Measurements from ENCODE around the gene ASB3. TPM values are rescaled to one million over a fixed set of nuclear protein-coding genes. Genes with fewer than 3 reads are reported as not detected.
"Not testable (repeated sequence)": the region's sequence is repeated elsewhere in the genome, so short reads cannot be mapped to it uniquely, and the experiment has no call there.

ASB3 gene
- total RNA-seq, 4 donors from 2014 or later, result 4.9 to 18.9 (median 11.4) TPM

- intact Hi-C loops (cut with DNase I; ENCODE audit: low total_unique reads), result no loop called here
- TF ChIP-seq CTCF (IDR thresholded peaks at IDR 0.05), result no peak
- no peak for TF ChIP-seq POLR2AphosphoS5 (IDR thresholded peaks at IDR 0.05)
- TF ChIP-seq POLR2A (IDR thresholded peaks at IDR 0.05), result no peak
- no peak for TF ChIP-seq EP300 (IDR thresholded peaks at IDR 0.05; ENCODE audit: low read depth)
- Histone ChIP-seq H3K9me3 (no peaks in the 10 kb centered on the region), H3K4me1 (peaks cover 0 to 30% (median 17%) of the 10 kb centered on the region in 4 donors), H3K27me3 (no peaks in the 10 kb centered on the region), H3K36me3 (no peaks in the 10 kb centered on the region), H3K4me3 (no peak overlapping the region), H3K27ac (no peak overlapping the region)
- in situ Hi-C loops (cut with MboI; ENCODE audit: low pct_ligation_motif_present in 1 of 4, low pct_unique_long_range_greater_than_20kb in 1 of 4, low sequenced_read_pairs in 3 of 4), result no loop called here
- no peak for DNase-seq
- 85 to 100% methylated on average over 1 to 15 of the region's 15 CpGs for WGBS, 2 donors (ENCODE audit: low coverage in 1 of 2)
Observed at GRCh38 chr2:53769318-53769945, 17.3 kb downstream of the ASB3 start.

- WGBS, 2 donors (ENCODE audit: low coverage in 1 of 2), result 0 to 2% methylated on average over 4 to 12 of the region's 12 CpGs
- TF ChIP-seq EP300 (IDR thresholded peaks at IDR 0.05; ENCODE audit: low read depth) (no peak), POLR2A (IDR thresholded peaks at IDR 0.05) (no peak), CTCF (IDR thresholded peaks at IDR 0.05) (no peak), POLR2AphosphoS5 (IDR thresholded peaks at IDR 0.05) (no peak)
Observed at GRCh38 chr2:53768242-53768542, 18.6 kb downstream of the ASB3 start.

GRCh38 chr2:53767405-53768241, 19.1 kb downstream of the ASB3 start, which contains the start of gene CHAC2:
TSS of gene CHAC2 (plus strand) at chr2:53767804. CDS start at chr2:53767887, 83 bp downstream.
- H3K27me3 ChIP-seq, result no peaks in the 10 kb centered on the region
- peak within 1 kb of the TSS; percentile 60 to 86 (median 66) for H3K4me3 ChIP-seq
- in situ Hi-C loops (cut with MboI; ENCODE audit: low pct_ligation_motif_present in 1 of 4, low pct_unique_long_range_greater_than_20kb in 1 of 4, low sequenced_read_pairs in 3 of 4) (no loop called here), intact Hi-C loops (cut with DNase I; ENCODE audit: low total_unique reads) (no loop called here)
- H3K4me1 ChIP-seq, result peaks cover 0 to 32% (median 17%) of the 10 kb centered on the region in 4 donors
- no peaks in the 10 kb centered on the region for H3K9me3 ChIP-seq
- H3K36me3 ChIP-seq, result peaks cover 0 to 7% (median 0%) of the 10 kb centered on the region in 4 donors
- peak; percentile 57 to 72 (median 63) for TF ChIP-seq POLR2AphosphoS5 (IDR thresholded peaks at IDR 0.05)
- TF ChIP-seq EP300 (IDR thresholded peaks at IDR 0.05; ENCODE audit: low read depth), result no peak
- peak; percentile 23 for TF ChIP-seq POLR2A (IDR thresholded peaks at IDR 0.05)
- TF ChIP-seq CTCF (IDR thresholded peaks at IDR 0.05), result peak; percentile 56 to 74 (median 61)
- peak within 1 kb of the TSS; percentile 75 to 86 (median 84) for H3K27ac ChIP-seq
- peak; percentile 90 for DNase-seq
- WGBS, 2 donors (ENCODE audit: low coverage in 1 of 2), result 0% methylated on average over 1 to 46 of the region's 46 CpGs

More at GRCh38 chr2:53768242-53768542, 18.6 kb downstream of the ASB3 start:
- peaks cover 0 to 32% (median 17%) of the 10 kb centered on the region in 4 donors for H3K4me1 ChIP-seq
- no peak for DNase-seq
- peaks cover 0 to under 1% (median 0%) of the 10 kb centered on the region in 4 donors for H3K36me3 ChIP-seq
- in situ Hi-C loops (cut with MboI; ENCODE audit: low pct_ligation_motif_present in 1 of 4, low pct_unique_long_range_greater_than_20kb in 1 of 4, low sequenced_read_pairs in 3 of 4), result no loop called here
- intact Hi-C loops (cut with DNase I; ENCODE audit: low total_unique reads), result no loop called here
- H3K4me3 ChIP-seq, result peak overlapping the region; percentile 60 to 86 (median 66)
- H3K27me3 ChIP-seq, result no peaks in the 10 kb centered on the region
- peak overlapping the region; percentile 75 to 86 (median 84) for H3K27ac ChIP-seq
- H3K9me3 ChIP-seq, result no peaks in the 10 kb centered on the region

DNA sequence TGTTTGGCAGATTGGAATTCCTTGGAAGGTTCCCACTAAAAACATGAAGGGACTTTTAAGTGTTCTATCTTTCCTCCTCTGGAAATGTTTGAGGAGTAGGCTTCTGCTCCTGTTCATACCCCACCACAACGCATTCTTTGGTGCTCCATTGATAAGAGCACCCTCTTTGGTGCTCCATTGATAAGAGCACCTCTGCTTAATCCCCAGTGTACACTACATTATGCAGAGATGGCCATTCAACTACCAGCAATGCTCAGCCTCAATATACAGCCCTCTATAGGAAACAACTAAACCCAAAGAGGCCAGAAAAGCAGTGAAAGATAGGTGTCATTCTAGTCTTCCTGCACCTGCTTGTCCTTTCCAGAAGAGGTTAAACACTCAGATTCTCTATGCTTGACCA, 21.0 kb downstream of the ASB3 start:
- no peak for TF ChIP-seq POLR2A (IDR thresholded peaks at IDR 0.05)
- TF ChIP-seq CTCF (IDR thresholded peaks at IDR 0.05), result no peak
- TF ChIP-seq EP300 (IDR thresholded peaks at IDR 0.05; ENCODE audit: low read depth), result no peak
- TF ChIP-seq POLR2AphosphoS5 (IDR thresholded peaks at IDR 0.05), result no peak
- Histone ChIP-seq H3K4me1 (peaks cover 0 to 32% (median 17%) of the 10 kb centered on the region in 4 donors), H3K27me3 (no peaks in the 10 kb centered on the region), H3K4me3 (no peak overlapping the region), H3K9me3 (no peaks in the 10 kb centered on the region), H3K36me3 (peaks cover 0 to 8% (median 0%) of the 10 kb centered on the region in 4 donors), H3K27ac (peak overlapping the region in 3 of 4 donors; percentile 18 to 39 (median 24))
- no peak for DNase-seq
- intact Hi-C loops (cut with DNase I; ENCODE audit: low total_unique reads) (no loop called here), in situ Hi-C loops (cut with MboI; ENCODE audit: low pct_ligation_motif_present in 1 of 4, low pct_unique_long_range_greater_than_20kb in 1 of 4, low sequenced_read_pairs in 3 of 4) (no loop called here)
- WGBS, 2 donors (ENCODE audit: low coverage in 1 of 2), result 92 to 100% methylated on average over 1 of the region's 1 CpG

DNA sequence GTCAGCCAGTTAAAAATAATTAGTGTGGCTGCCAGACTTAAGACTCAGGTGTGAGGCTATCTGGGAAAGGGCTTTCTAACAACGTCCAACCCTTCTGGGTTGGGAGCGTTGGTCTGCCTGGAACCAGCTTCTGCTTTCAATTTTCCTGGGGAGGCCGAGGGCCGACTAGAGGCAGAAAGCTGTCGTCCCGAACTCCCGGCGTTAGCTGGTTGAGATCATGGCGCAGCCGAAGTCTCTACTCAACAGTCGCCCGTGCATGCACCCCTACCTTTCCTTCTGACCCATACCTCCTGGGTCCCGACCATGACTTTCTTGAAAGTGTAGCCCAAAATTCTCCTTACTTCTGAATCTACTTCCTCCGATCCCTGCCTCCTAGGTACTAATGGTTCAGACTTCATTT, 29.5 kb downstream of the ASB3 start:
- H3K27me3 ChIP-seq; H3K36me3 ChIP-seq; intact Hi-C loops (cut with DNase I; ENCODE audit: low total_unique reads); H3K27ac ChIP-seq; DNase-seq; H3K4me3 ChIP-seq; in situ Hi-C loops (cut with MboI; ENCODE audit: low pct_ligation_motif_present in 1 of 4, low pct_unique_long_range_greater_than_20kb in 1 of 4, low sequenced_read_pairs in 3 of 4); H3K9me3 ChIP-seq; H3K4me1 ChIP-seq: not testable (repeated sequence)
- 97 to 100% methylated on average over 1 to 14 of the region's 14 CpGs for WGBS, 2 donors (ENCODE audit: low coverage in 1 of 2)

Data from transverse colon (tissue), 4 donors.